Suprapubic skin (tissue), 3 donors: ENCODE measurements around the gene TMEM253.

Experiments
- EP300 ChIP-seq: sonication (generic); formaldehyde crosslinking; IDR thresholded peaks from one replicate; pipeline ENCODE4 v1.6.1; 2017; ENCODE audit warnings: antibody characterized with exemption
- TF ChIP-seq, protein P1 (sequence below), 2 donors: fragments of 200-600 bp in 1 of 2; fragments of 450-650 bp in 1 of 2; sonication (generic) in 1 of 2; IDR thresholded peaks; one replicate each; pipeline ENCODE4 v1.5.1; 2016 to 2019; ENCODE audit warnings: antibody characterized with exemption in 2 of 2, mild to moderate bottlenecking in 1 of 2, moderate library complexity in 1 of 2

DNA sequence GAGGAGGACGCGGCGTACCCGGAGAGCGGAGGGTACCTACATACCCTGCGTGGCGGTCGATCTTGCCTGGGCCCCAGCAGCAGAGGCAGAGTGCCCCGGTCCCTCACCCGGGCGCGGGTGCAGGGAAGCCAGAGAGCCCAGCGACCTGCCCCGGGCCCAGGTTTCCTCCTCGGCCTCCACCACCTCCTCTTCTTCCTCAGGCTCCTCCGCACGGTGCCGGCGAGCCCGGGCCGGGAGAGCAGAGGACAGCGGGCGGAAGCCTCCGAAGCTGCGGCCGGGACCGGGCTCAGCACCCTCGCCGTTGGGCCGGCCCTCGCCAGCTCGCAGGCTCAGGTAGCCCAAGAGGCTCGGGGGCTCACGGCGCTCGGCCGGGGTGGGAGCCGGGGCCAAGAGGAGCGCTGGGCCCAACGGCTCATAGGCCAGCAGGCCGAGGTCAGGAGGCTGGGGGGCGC, 9.0 kb upstream of the TMEM253 start:
- TF ChIP-seq EP300: no peak
- TF ChIP-seq, protein P1, sequence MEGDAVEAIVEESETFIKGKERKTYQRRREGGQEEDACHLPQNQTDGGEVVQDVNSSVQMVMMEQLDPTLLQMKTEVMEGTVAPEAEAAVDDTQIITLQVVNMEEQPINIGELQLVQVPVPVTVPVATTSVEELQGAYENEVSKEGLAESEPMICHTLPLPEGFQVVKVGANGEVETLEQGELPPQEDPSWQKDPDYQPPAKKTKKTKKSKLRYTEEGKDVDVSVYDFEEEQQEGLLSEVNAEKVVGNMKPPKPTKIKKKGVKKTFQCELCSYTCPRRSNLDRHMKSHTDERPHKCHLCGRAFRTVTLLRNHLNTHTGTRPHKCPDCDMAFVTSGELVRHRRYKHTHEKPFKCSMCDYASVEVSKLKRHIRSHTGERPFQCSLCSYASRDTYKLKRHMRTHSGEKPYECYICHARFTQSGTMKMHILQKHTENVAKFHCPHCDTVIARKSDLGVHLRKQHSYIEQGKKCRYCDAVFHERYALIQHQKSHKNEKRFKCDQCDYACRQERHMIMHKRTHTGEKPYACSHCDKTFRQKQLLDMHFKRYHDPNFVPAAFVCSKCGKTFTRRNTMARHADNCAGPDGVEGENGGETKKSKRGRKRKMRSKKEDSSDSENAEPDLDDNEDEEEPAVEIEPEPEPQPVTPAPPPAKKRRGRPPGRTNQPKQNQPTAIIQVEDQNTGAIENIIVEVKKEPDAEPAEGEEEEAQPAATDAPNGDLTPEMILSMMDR (IDR thresholded peaks at IDR 0.05): no peak
